Caco-2 (cell line): Measurements from ENCODE around the gene TRIM17. TPM values are rescaled to one million over a fixed set of nuclear protein-coding genes. Genes with fewer than 3 reads are reported as not detected.

ENCODE experiments used
- BruUV-seq: library from RNA; stranded (reverse); fragments of 400-500 nt; replicated peaks from 2 replicates; lab custom pipeline; 2021; lab: Mats Ljungman, UMichigan
- CTCF ChIA-PET: fragments of 300-600 bp; sonication (Branson Sonifier 250); formaldehyde crosslinking; loops from one replicate; lab custom pipeline; 2022; ENCODE audit warnings: antibody characterized with exemption; lab: Charles Lee
- POLR2A ChIA-PET: fragments of 300-600 bp; sonication (Branson Sonifier 250); formaldehyde crosslinking; loops from one replicate; lab custom pipeline; 2022; ENCODE audit warnings: antibody characterized with exemption; lab: Charles Lee
- DNase-seq, 2 experiments: peaks; one replicate each; pipeline versions ENCODE4 v3.0.0 to v3.0.0-alpha.2; 2020 to 2022
- H3K27me3 ChIP-seq: replicated peaks from 2 replicates; pipeline ENCODE4 v1.6.0; 2011; ENCODE audit warnings: low read length; ENCODE audit not compliant: control insufficient read depth, insufficient read depth
- H3K36me3 ChIP-seq: 2 replicates; pipeline ENCODE4 v1.5.1; 2011; ENCODE audit warnings: low read length; ENCODE audit not compliant: control insufficient read depth, insufficient read depth
- H3K4me1 ChIP-seq: fragments of 250-450 bp; sonication (Bioruptor Pico); 2 replicates; pipeline ENCODE4 v1.5.1; 2020; ENCODE audit warnings: mild to moderate bottlenecking
- H3K4me3 ChIP-seq: 2 replicates; pipeline ENCODE4 v1.5.1; 2011; ENCODE audit warnings: low read depth, mild to moderate bottlenecking, control low read depth, low read length
- H3K9me3 ChIP-seq: fragments of 250-450 bp; sonication (Bioruptor Pico); 2 replicates; pipeline ENCODE4 v1.5.1; 2020; ENCODE audit warnings: mild to moderate bottlenecking, moderate library complexity
- H3K27ac Mint-ChIP-seq: one replicate; pipeline ENCODE4 v1.8.0; 2022; ENCODE audit warnings: mixed read lengths; ENCODE audit not compliant: unreplicated experiment
- H3K27me3 Mint-ChIP-seq: one replicate; pipeline ENCODE4 v1.8.0; 2022; ENCODE audit warnings: mixed read lengths; ENCODE audit not compliant: insufficient read depth, unreplicated experiment
- H3K36me3 Mint-ChIP-seq: one replicate; pipeline ENCODE4 v1.8.0; 2022; ENCODE audit warnings: mild to moderate bottlenecking, mixed read lengths; ENCODE audit not compliant: insufficient read depth, unreplicated experiment
- H3K4me1 Mint-ChIP-seq: one replicate; pipeline ENCODE4 v1.8.0; 2022; ENCODE audit warnings: low read depth, mixed read lengths; ENCODE audit not compliant: unreplicated experiment
- H3K4me3 Mint-ChIP-seq: one replicate; pipeline ENCODE4 v1.8.0; 2022; ENCODE audit warnings: mild to moderate bottlenecking, moderate library complexity, mixed read lengths; ENCODE audit not compliant: unreplicated experiment
- H3K9me3 Mint-ChIP-seq: one replicate; pipeline ENCODE4 v1.8.0; 2022; ENCODE audit warnings: mixed read lengths; ENCODE audit not compliant: unreplicated experiment
- CTCF ChIP-seq, 2 experiments: fragments of 200-600 bp in 1 of 2; IDR thresholded peaks; 1 replicate in 1 of 2; 2 replicates in 1 of 2; pipeline versions ENCODE4 v1.5.1 to v1.8.0; 2011 to 2022; ENCODE audit warnings: antibody characterized with exemption in 1 of 2, control low read depth in 1 of 2, inconsistent platforms in 1 of 2, low read depth in 1 of 2, low read length in 1 of 2, mild to moderate bottlenecking in 1 of 2, moderate library complexity in 1 of 2; ENCODE audit not compliant: insufficient read depth in 1 of 2, severe bottlenecking in 1 of 2, unreplicated experiment in 1 of 2
- intact Hi-C: fragments of 100-400 bp; cut with micrococcal nuclease; formaldehyde crosslinking; loops from one replicate; pipeline ENCODE4 v1.10.0; 2022; ENCODE audit not compliant: unreplicated experiment
- total RNA-seq: library from RNA; stranded (reverse); gene quantifications from 2 replicates; pipeline ENCODE4 v1.2.3, GENCODE V29; 2022

TRIM17 gene
- total RNA-seq, 1 experiment from 2014 or later: 4.0 TPM

- H3K27me3 ChIP-seq: no peaks in the 10 kb centered on the region
- no peak overlapping the region for H3K27ac Mint-ChIP-seq
- DNase-seq: no peak
- intact Hi-C loops: no loop called here
- no peaks in the 10 kb centered on the region for H3K4me1 ChIP-seq
- POLR2A ChIA-PET: no interaction called here
- no TSS peak for BruUV-seq
- no peak overlapping the region for H3K4me3 ChIP-seq
- TF ChIP-seq CTCF (IDR thresholded peaks at IDR 0.05; ENCODE audit: insufficient read depth in 1 of 2, low read depth in 1 of 2, low read length in 1 of 2, severe bottlenecking in 1 of 2, unreplicated experiment in 1 of 2): no peak
- no peaks in the 10 kb centered on the region for H3K36me3 ChIP-seq
- H3K4me1 Mint-ChIP-seq: peaks cover 7% of the 10 kb centered on the region
- H3K27me3 Mint-ChIP-seq: no peaks in the 10 kb centered on the region
- H3K9me3 ChIP-seq: no peaks in the 10 kb centered on the region
- CTCF ChIA-PET: no interaction called here
- H3K9me3 Mint-ChIP-seq: no peaks in the 10 kb centered on the region
- no peak overlapping the region for H3K4me3 Mint-ChIP-seq
- H3K36me3 Mint-ChIP-seq: peaks cover 27% of the 10 kb centered on the region
Measured at GRCh38 chr1:228463009-228463558, 46.4 kb upstream of the TRIM17 start.

GRCh38 chr1:228462560-228462959, 45.9 kb upstream of the TRIM17 start:
- no peak overlapping the region for H3K4me3 Mint-ChIP-seq
- intact Hi-C loops: no loop called here
- H3K27ac Mint-ChIP-seq: no peak overlapping the region
- H3K36me3 Mint-ChIP-seq: peaks cover 32% of the 10 kb centered on the region
- CTCF ChIA-PET: no interaction called here
- no TSS peak for BruUV-seq
- H3K9me3 Mint-ChIP-seq: no peaks in the 10 kb centered on the region
- no peaks in the 10 kb centered on the region for H3K4me1 ChIP-seq
- no peaks in the 10 kb centered on the region for H3K27me3 Mint-ChIP-seq
- DNase-seq: no peak
- no peaks in the 10 kb centered on the region for H3K27me3 ChIP-seq
- H3K4me1 Mint-ChIP-seq: peaks cover 7% of the 10 kb centered on the region
- no peak overlapping the region for H3K4me3 ChIP-seq
- H3K9me3 ChIP-seq: no peaks in the 10 kb centered on the region
- TF ChIP-seq CTCF (IDR thresholded peaks at IDR 0.05; ENCODE audit: insufficient read depth in 1 of 2, low read depth in 1 of 2, low read length in 1 of 2, severe bottlenecking in 1 of 2, unreplicated experiment in 1 of 2): no peak
- no peaks in the 10 kb centered on the region for H3K36me3 ChIP-seq
- POLR2A ChIA-PET: no interaction called here

GRCh38 chr1:228460821-228461220, 44.2 kb upstream of the TRIM17 start:
- no peak overlapping the region for H3K27ac Mint-ChIP-seq
- ChIA-PET CTCF (no interaction called here), POLR2A (no interaction called here)

More at GRCh38 chr1:228460821-228461220, 44.2 kb upstream of the TRIM17 start:
- intact Hi-C loops: no loop called here
- Mint-ChIP-seq H3K4me1 (peaks cover 7% of the 10 kb centered on the region), H3K9me3 (no peaks in the 10 kb centered on the region), H3K4me3 (peak overlapping the region; percentile 44), H3K27me3 (no peaks in the 10 kb centered on the region), H3K36me3 (peaks cover 41% of the 10 kb centered on the region)
- TF ChIP-seq CTCF (IDR thresholded peaks at IDR 0.05; ENCODE audit: insufficient read depth in 1 of 2, low read depth in 1 of 2, low read length in 1 of 2, severe bottlenecking in 1 of 2, unreplicated experiment in 1 of 2): no peak
- peaks cover 9% of the 10 kb centered on the region for H3K4me1 ChIP-seq
- no peaks in the 10 kb centered on the region for H3K9me3 ChIP-seq
- no TSS peak for BruUV-seq
- H3K36me3 ChIP-seq: no peaks in the 10 kb centered on the region
- H3K4me3 ChIP-seq: no peak overlapping the region
- no peak for DNase-seq
- H3K27me3 ChIP-seq: no peaks in the 10 kb centered on the region
